Measurements from ENCODE around the gene RNF41.
"Not testable (repeated sequence)": the region's sequence is repeated elsewhere in the genome, so short reads cannot be mapped to it uniquely, and the experiment has no call there.

Gene RNF41

GRCh38 chr12:56165369-56165768, 56.4 kb downstream of the RNF41 start:
- no peak for DNase-seq (ENCODE audit: low read depth)

- DNase-seq (ENCODE audit: low read depth), result no peak
Observed at GRCh38 chr12:56164345-56164729, 57.4 kb downstream of the RNF41 start.

GRCh38 chr12:56163533-56164344, 58.0 kb downstream of the RNF41 start:
- DNase-seq (ENCODE audit: low read depth), result no peak

GRCh38 chr12:56162468-56163290, 59.0 kb downstream of the RNF41 start:
- no peak for DNase-seq (ENCODE audit: low read depth)

- DNase-seq (ENCODE audit: low read depth), result no peak
Observed at GRCh38 chr12:56161690-56162351, 59.9 kb downstream of the RNF41 start.

- no peak for DNase-seq (ENCODE audit: low read depth)
Observed at GRCh38 chr12:56160894-56161689, 60.6 kb downstream of the RNF41 start.

- peak; percentile 43 for DNase-seq (ENCODE audit: low read depth)
Observed at GRCh38 chr12:56160193-56160763, 61.4 kb downstream of the RNF41 start.

- no peak for DNase-seq (ENCODE audit: low read depth)
Observed at GRCh38 chr12:56159482-56160192, 62.1 kb downstream of the RNF41 start.

- no peak for DNase-seq (ENCODE audit: low read depth)
Observed at GRCh38 chr12:56158926-56159461, 62.7 kb downstream of the RNF41 start.

- peak; percentile 88 for DNase-seq (ENCODE audit: low read depth)
Observed at GRCh38 chr12:56158029-56158925, 63.4 kb downstream of the RNF41 start, which contains the start of gene MYL6. TSS of gene MYL6 (plus strand) at chr12:56158359. CDS start at chr12:56158402, 43 bp downstream.

GRCh38 chr12:56157201-56158028, 64.3 kb downstream of the RNF41 start:
- peak; percentile 32 for DNase-seq (ENCODE audit: low read depth)

- DNase-seq (ENCODE audit: low read depth), result not testable (repeated sequence)
Observed at GRCh38 chr12:56156464-56157200, 65.1 kb downstream of the RNF41 start.

- DNase-seq (ENCODE audit: low read depth), result no peak
Observed at GRCh38 chr12:56155256-56155845, 66.4 kb downstream of the RNF41 start.

- no peak for DNase-seq (ENCODE audit: low read depth)
Observed at GRCh38 chr12:56154818-56155217, 66.9 kb downstream of the RNF41 start.

- DNase-seq (ENCODE audit: low read depth), result no peak
Observed at GRCh38 chr12:56154246-56154771, 67.4 kb downstream of the RNF41 start.

GRCh38 chr12:56153678-56154065, 68.0 kb downstream of the RNF41 start:
- DNase-seq (ENCODE audit: low read depth), result no peak
